ENCODE results near the gene PRDM12.

The PRDM12 gene

DNA sequence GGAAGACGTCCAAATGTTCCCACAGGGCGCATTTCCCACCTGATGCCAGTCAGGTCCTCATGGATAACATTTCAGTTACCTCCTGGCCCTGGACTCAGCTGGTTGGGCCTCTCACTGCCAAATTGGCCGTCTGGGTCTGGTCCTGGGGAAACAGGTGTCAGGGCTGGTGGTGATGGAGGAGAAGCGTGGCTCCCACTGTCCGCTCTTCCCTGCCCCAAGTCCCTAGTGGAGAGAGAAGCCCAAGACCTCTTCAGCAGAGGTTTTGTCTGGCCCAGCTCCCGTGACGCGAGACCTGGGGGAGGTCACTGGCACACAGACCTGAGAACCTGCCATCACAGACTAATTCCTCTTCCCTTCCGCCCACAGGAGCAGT lies 27.8 kb upstream of the PRDM12 start:
- DNase-seq, result no peak

DNA sequence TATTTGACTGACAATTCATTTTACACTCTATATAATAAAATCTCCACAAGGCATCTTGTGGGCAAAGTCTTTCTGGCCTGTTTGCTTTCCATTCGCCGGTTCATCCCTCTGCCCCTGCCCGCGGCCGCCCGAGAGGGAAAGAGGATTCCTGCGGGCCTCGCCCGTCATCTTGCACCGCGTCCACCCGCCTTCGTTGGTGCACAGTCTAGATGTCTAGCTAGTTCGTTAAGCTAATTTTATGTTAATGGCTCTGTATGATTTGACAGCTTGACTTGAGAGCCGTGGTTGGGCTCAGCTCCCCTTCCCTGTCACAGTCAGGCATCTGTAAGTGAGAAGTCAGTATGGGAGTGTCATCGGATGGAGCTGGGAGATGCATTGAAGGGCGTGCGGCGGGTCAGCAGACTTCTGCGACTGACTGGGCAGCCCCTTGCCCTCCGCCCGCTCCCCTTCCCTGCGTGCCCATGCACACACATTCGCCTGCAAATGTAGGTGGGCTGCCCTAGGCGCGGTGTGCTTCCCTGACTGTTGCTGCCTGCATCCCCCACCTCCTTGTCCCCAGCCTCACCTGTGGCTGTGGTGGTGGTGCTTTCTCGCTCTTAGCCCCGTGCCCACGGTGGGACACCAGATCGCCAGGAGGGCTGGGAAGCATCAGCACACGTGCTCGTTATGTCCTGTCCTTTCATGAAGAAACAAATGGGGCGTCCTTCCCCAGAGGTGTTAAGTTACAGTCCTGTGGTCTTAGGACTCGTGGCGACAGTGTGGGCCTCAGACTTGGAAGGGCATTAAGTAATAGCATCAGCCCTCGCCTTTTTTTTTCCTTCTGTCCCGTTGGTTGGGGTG lies 25.9 kb upstream of the PRDM12 start:
- DNase-seq, result no peak

GRCh38 chr9:130639124-130639765 lies 25.1 kb upstream of the PRDM12 start:
- DNase-seq, result no peak

DNA sequence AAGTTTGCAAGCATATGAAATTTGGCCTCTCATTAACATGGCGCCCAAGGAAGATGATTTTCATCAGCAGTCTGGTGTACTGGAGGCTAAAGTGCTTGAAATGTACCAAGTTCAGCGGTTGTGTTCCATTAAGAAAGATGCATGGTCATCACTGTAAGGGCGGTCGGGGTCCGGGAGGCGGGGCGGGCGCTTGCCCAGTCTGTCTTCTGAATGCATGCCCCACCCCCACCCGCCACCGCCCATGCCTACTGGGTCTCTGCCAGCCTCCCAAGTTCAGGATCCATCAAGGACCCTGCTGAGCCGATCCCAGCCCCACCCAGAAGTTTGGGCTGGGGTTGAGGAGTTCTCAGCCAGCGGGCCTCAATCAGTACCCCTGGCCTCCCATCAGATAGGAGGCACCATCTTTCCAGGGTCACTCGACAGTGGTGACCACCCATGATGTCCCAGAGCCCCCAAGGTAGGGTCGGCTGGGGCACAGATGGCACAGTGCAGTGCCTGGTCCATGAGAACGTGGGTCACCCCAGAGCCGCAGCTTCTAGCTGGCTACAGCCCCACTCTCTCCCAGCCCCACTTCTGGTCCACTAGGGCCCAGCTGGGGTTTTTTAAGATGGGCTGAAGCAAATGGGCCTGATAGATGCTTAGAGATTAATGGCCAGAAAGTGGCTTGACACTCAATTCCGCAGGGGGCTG lies 24.4 kb upstream of the PRDM12 start:
- no peak for DNase-seq

DNA sequence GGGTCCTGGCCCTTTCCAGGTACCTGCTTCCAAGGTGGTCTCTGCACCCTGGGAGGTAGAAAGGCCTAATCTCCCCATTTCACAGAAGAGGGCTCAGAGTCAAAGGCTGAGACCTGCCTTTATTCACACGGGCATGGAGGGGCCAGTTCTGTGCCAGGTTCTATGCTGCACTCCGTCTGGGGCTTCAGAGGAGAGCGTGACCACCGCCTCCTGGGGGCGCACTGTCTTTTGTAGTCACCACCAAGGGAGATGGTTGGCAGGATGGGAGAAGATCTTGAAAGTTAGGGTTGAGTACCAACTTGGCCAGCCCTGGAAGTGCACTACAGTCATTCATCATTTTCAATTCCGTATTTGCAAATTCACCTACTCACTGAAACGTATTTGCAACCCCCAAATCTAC lies 23.7 kb upstream of the PRDM12 start:
- DNase-seq, result no peak

GRCh38 chr9:130642926-130643325 lies 21.5 kb upstream of the PRDM12 start:
- no peak for DNase-seq

DNA sequence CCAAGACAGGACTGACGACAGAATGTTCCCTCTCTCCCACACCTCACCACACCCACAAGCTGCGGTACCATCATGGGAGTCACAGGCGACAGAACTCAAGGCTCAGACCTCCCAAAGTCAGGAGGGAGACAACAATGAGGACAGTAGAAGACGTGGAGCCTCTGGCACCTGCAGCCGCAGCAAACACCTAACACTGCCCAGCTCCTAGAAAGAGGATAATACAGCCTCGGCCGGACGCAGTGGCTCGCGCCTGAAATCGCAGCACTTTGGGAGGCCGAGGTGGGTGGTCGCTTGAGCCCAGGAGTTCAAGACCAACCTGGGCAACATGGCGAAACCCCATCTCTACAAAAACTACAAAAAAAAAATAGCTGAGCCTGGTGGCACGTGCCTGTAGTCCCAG lies 13.2 kb upstream of the PRDM12 start:
- DNase-seq, result no peak

DNA sequence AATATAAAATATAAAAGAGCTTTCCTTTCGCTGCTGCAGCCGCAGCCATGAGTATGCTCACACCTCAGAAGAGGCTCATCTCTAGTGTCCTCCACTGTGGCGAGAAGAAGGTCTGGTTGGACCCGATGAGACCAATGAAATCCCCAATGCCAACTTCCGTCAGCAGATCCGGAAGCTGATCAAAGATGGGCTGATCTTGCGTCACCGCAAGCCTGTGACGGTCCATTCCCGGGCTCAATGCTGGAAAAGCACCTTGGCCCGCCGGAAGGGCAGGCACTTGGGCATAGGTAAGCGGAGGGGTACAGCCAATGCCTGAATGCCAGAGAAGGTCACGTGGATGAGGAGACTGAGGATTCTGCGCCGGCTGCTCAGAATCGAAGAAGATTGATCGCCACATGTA lies 12.6 kb upstream of the PRDM12 start:
- no peak for DNase-seq

DNA sequence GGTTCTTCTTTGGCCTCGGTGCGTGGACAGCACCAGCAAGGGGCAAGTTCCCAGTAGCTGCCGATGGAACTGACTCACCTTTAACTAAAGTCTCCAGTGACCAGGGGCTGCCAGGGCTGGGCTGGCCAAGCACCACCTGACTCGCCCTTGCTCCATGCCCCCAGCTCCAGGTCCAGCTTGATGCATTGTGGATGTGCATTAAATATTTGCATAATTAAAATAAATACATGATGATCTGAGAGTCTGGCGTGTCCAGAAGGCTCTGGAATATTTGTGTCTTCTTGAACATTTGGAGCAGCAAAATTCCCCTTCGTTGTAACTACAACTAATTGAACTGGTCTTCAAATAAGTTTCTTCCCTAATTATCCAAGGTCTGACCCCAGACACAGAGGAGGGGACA lies 9.5 kb upstream of the PRDM12 start:
- no peak for DNase-seq

- DNase-seq, result no peak
Measured at GRCh38 chr9:130658893-130659698, 5.3 kb upstream of the PRDM12 start.

DNA sequence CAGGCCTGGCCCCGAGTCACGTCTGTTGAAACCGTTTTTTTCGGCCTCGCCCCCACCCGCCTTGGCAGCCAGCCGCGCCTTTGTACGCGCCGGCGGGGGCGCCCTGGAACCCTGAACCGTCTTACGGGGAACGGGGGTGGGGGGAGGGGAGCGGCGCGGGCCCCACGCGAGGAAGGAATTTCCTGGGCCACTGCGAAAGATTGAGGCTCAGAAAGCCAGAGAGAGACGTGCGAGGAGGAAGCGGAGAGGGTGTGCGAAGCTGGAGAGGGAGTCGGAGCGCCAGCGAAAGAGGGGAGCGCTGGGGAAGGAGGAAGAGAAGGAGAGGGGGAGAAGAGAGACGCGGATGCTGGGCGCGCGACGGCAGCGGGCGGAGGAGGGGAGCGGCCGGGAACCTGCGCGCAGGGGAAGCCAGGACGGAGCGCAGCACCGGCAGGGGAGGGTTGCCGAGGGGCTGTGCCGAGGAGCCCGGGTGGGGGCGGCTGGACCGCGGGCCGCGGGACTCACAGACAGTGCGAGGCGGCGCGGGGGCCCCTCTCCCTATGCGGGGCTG lies 4.6 kb upstream of the PRDM12 start:
- DNase-seq, result no peak

DNA sequence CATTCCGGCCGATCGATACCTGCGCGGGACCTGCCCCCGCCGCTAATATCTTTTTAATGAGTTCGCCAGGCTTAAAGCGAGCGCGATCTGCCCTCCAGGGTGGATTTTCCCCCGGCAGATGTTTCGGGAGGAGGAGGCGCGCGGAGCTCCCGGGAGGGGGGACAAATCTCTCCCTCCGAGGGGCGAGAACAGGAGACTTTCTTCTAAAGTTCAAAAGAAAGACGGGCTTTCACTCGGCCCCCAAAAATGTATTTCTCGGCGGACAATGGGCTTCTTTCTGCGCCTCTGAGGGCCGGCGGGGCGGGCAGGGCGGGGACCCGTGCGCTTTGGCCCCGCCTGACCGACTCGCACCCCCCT lies 4.1 kb upstream of the PRDM12 start:
- no peak for DNase-seq

- DNase-seq, result no peak
Measured at GRCh38 chr9:130660683-130661450, 3.5 kb upstream of the PRDM12 start.

- no peak for DNase-seq
Measured at GRCh38 chr9:130661451-130662098, 2.8 kb upstream of the PRDM12 start.

GRCh38 chr9:130662099-130662969 lies 2.1 kb upstream of the PRDM12 start:
- no peak for DNase-seq

- no peak for DNase-seq
Measured at GRCh38 chr9:130662970-130663257, 1.5 kb upstream of the PRDM12 start.

DNA sequence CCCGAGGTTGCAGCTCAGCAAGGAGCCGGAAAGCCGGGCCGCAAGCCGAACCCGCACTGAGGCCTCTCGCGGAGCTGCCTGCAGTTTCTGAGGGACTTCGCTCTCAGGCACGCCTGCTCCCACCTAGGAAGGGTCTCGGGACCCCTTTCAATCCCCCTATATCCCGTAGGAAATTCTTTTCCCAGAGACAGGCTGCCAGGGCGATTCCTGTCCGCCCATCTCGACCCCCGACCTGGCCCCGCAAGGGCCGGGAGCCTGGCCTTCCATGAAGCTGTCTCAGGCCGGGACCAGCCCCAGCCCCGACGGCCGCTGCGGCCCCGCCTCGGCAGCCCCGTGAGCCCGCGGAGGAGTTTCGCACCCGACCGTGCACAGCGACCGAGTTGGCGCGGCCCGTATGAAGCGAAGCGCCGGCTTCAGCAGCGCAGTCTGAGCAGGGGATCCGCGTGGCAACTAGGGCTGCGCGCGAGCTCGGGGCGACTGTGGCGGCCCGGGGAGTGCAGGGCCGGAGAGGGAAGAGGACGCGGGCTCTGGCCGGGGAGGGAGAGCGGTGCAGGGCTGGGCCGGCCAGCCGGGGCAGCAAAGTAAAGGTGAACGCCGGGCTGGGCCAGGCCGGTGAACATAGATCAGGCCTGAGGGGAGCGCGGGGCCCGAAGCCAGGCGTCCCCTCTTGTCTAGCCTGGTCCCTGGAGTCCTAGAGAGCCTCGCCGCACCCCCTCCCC lies 977 bp upstream of the PRDM12 start:
- DNase-seq, result no peak

- DNase-seq, result no peak
Measured at GRCh38 chr9:130663977-130664250, 480 bp upstream of the PRDM12 start.

DNA sequence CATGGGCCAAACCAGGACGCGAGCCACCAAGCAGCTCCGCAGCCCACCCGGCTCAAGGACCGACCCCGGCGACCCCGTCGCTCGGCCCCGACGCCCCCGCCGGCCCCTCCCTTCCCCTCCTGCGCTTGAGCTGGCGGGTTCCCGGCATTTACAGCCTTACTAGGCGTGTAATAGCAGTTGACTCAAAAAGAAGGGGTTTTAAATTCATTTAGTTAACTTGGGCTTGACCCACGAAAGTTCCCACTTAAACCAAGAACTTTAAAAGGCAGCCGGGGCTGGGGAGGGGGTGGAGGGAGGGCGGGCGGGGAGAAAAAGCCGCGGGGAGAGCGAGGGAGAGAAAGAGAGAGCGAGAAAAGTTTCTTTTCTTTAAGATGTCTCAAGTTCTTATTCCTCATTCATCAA lies 636 bp downstream of the PRDM12 start:
- no peak for DNase-seq

All from activated effector memory CD4-positive, alpha-beta T cell treated with Interleukin-2 at 50 U/mL for 16 hours (primary cell).